H9 (cell line): ENCODE data around the gene NPIPB6. TPM values are rescaled to one million over a fixed set of nuclear protein-coding genes. Genes with fewer than 3 reads are reported as not detected.

ENCODE experiments used
- DNase-seq: peaks from one replicate; pipeline ENCODE4 v3.0.0-alpha.2; 2017
- H2AFZ ChIP-seq: one replicate; pipeline ENCODE4 v1.6.1; 2013; ENCODE audit warnings: mild to moderate bottlenecking, low read length, control low read depth, moderate library complexity
- H2AK5ac ChIP-seq: 2 replicates; pipeline ENCODE4 v1.6.1; 2013; ENCODE audit warnings: low read length, control low read depth, mixed read lengths; ENCODE audit not compliant: insufficient read length
- H2BK120ac ChIP-seq: one replicate; pipeline ENCODE4 v1.6.1; 2013; ENCODE audit warnings: low read depth, mild to moderate bottlenecking, low read length, control low read depth, inconsistent platforms; ENCODE audit not compliant: poor library complexity, severe bottlenecking
- H2BK12ac ChIP-seq: 2 replicates; pipeline ENCODE4 v1.6.1; 2013; ENCODE audit warnings: low read length, control low read depth, mixed read lengths, low read depth; ENCODE audit not compliant: insufficient read length
- H2BK15ac ChIP-seq: 2 replicates; pipeline ENCODE4 v1.6.1; 2013; ENCODE audit warnings: low read depth, low read length, control low read depth
- H2BK20ac ChIP-seq: one replicate; pipeline ENCODE4 v1.6.1; 2013; ENCODE audit warnings: low read depth, mild to moderate bottlenecking, low read length, control low read depth, inconsistent platforms; ENCODE audit not compliant: poor library complexity, severe bottlenecking
- H2BK5ac ChIP-seq: 2 replicates; pipeline ENCODE4 v1.6.1; 2013; ENCODE audit warnings: low read length, control low read depth, mixed read lengths; ENCODE audit not compliant: insufficient read length
- H3K14ac ChIP-seq: 2 replicates; pipeline ENCODE4 v1.6.1; 2013; ENCODE audit warnings: low read length, control low read depth; ENCODE audit not compliant: insufficient read depth
- H3K18ac ChIP-seq: 2 replicates; pipeline ENCODE4 v1.6.1; 2013; ENCODE audit warnings: low read depth, mild to moderate bottlenecking, mixed read lengths, low read length, control low read depth; ENCODE audit not compliant: insufficient read length
- H3K23ac ChIP-seq: 2 replicates; pipeline ENCODE4 v1.6.1; 2013; ENCODE audit warnings: low read length, control low read depth, mixed read lengths, low read depth; ENCODE audit not compliant: insufficient read length
- H3K23me2 ChIP-seq: 2 replicates; pipeline ENCODE4 v1.6.1; 2013; ENCODE audit warnings: low read depth, mild to moderate bottlenecking, mixed read lengths, low read length, control low read depth; ENCODE audit not compliant: insufficient read length, poor library complexity, severe bottlenecking
- H3K27ac ChIP-seq: 2 replicates; pipeline ENCODE4 v1.5.1; 2013; ENCODE audit warnings: low read length, control low read depth, mixed read lengths, low read depth; ENCODE audit not compliant: insufficient read length
- H3K27me3 ChIP-seq: 2 replicates; pipeline ENCODE4 v1.6.1; 2013; ENCODE audit warnings: low read length, control low read depth, inconsistent platforms; ENCODE audit not compliant: insufficient read depth
- H3K4ac ChIP-seq: 2 replicates; pipeline ENCODE4 v1.6.1; 2013; ENCODE audit warnings: low read depth, mild to moderate bottlenecking, control low read depth, inconsistent platforms, low read length, moderate library complexity
- H3K4me1 ChIP-seq: 2 replicates; pipeline ENCODE4 v1.6.1; 2013; ENCODE audit warnings: low read length, control low read depth, inconsistent platforms; ENCODE audit not compliant: insufficient read depth
- H3K4me2 ChIP-seq: 2 replicates; pipeline ENCODE4 v1.6.1; 2013; ENCODE audit warnings: low read length, control low read depth, mixed read lengths; ENCODE audit not compliant: insufficient read length, insufficient read depth
- H3K56ac ChIP-seq: 2 replicates; pipeline ENCODE4 v1.6.1; 2013; ENCODE audit warnings: low read depth, mild to moderate bottlenecking, mixed read lengths, low read length, control low read depth; ENCODE audit not compliant: insufficient read length
- H3K79me1 ChIP-seq: 2 replicates; pipeline ENCODE4 v1.6.1; 2013; ENCODE audit warnings: low read depth, mild to moderate bottlenecking, moderate library complexity, low read length, control low read depth, inconsistent platforms; ENCODE audit not compliant: insufficient read depth, poor library complexity, severe bottlenecking
- H3K79me2 ChIP-seq: 2 replicates; pipeline ENCODE4 v1.6.1; 2013; ENCODE audit warnings: low read length, control low read depth, inconsistent platforms; ENCODE audit not compliant: insufficient read depth
- H3K9ac ChIP-seq: 2 replicates; pipeline ENCODE4 v1.6.1; 2013; ENCODE audit warnings: low read length, control low read depth, mixed read lengths; ENCODE audit not compliant: insufficient read length; ENCODE audit errors: extremely low read depth
- H3K9me3 ChIP-seq: one replicate; pipeline ENCODE4 v1.6.1; 2013; ENCODE audit warnings: low read depth, low read length, inconsistent platforms; ENCODE audit not compliant: control insufficient read depth
- H3T11ph ChIP-seq: one replicate; pipeline ENCODE4 v1.6.1; 2013; ENCODE audit warnings: mild to moderate bottlenecking, low read length, control low read depth, inconsistent platforms
- H4K20me1 ChIP-seq: one replicate; pipeline ENCODE4 v1.6.1; 2013; ENCODE audit not compliant: control insufficient read depth, insufficient read length, insufficient read depth
- H4K5ac ChIP-seq: 2 replicates; pipeline ENCODE4 v1.6.1; 2013; ENCODE audit warnings: low read depth, mild to moderate bottlenecking, mixed read lengths, low read length, control low read depth; ENCODE audit not compliant: insufficient read length
- H4K8ac ChIP-seq: replicated peaks from 2 replicates; pipeline ENCODE4 v1.6.1; 2013; ENCODE audit warnings: low read length, control low read depth, mixed read lengths, low read depth; ENCODE audit not compliant: insufficient read length
- H4K91ac ChIP-seq: 2 replicates; pipeline ENCODE4 v1.6.1; 2013; ENCODE audit warnings: low read depth, mild to moderate bottlenecking, moderate library complexity, mixed read lengths, low read length, control low read depth; ENCODE audit not compliant: insufficient read length
- H3K27ac Mint-ChIP-seq, 3 experiments: 2 replicates in 2 of 3; 3 replicates in 1 of 3; pipeline ENCODE4 v1.8.0; 2020 to 2021; ENCODE audit warnings: mixed read lengths in 3 of 3, mild to moderate bottlenecking in 1 of 3, moderate library complexity in 1 of 3
- H3K27me3 Mint-ChIP-seq: 2 replicates; pipeline ENCODE4 v1.8.0; 2021; ENCODE audit warnings: low read depth, mild to moderate bottlenecking, moderate library complexity, mixed read lengths
- H3K36me3 Mint-ChIP-seq, 3 experiments: 2 replicates in 2 of 3; 3 replicates in 1 of 3; pipeline ENCODE4 v1.8.0; 2020 to 2021; ENCODE audit warnings: low read depth in 3 of 3, mixed read lengths in 3 of 3; ENCODE audit not compliant: insufficient read depth in 1 of 3
- H3K4me1 Mint-ChIP-seq, 2 experiments: 2 replicates each; pipeline ENCODE4 v1.8.0; 2020; ENCODE audit warnings: mixed read lengths in 2 of 2
- H3K4me3 Mint-ChIP-seq, 2 experiments: 2 replicates in 1 of 2; 3 replicates in 1 of 2; pipeline ENCODE4 v1.8.0; 2020 to 2021; ENCODE audit warnings: mild to moderate bottlenecking in 2 of 2, mixed read lengths in 2 of 2, moderate library complexity in 1 of 2
- H3K9me3 Mint-ChIP-seq, 2 experiments: 2 replicates in 1 of 2; 3 replicates in 1 of 2; pipeline ENCODE4 v1.8.0; 2020; ENCODE audit warnings: mild to moderate bottlenecking in 2 of 2, mixed read lengths in 2 of 2, moderate library complexity in 1 of 2
- WGBS: extraction: QIAGEN DNeasy Blood & Tissue Kit; methylation state at CpG from one replicate; pipeline ENCODE4 v1.1.7; 2013; ENCODE audit warnings: missing lambda C conversion rate, low lambda C conversion rate, mixed read lengths; ENCODE audit not compliant: insufficient read length; ENCODE audit errors: extremely low coverage; 5-methylcytosine and 5-hydroxymethylcytosine counted together
- total RNA-seq: library from RNA; stranded (reverse); gene quantifications from 2 replicates; pipeline ENCODE4 v1.2.1, GENCODE V29; 2021
- TF ChIP-seq, protein P1 (sequence below): fragments of 200-600 bp; sonication (generic); conservative IDR thresholded peaks from 3 replicates; pipeline ENCODE4 v1.8.0; 2021; ENCODE audit warnings: antibody characterized with exemption, mild to moderate bottlenecking

NPIPB6 gene
- total RNA-seq, 1 experiment from 2014 or later = 5.2 TPM

DNA sequence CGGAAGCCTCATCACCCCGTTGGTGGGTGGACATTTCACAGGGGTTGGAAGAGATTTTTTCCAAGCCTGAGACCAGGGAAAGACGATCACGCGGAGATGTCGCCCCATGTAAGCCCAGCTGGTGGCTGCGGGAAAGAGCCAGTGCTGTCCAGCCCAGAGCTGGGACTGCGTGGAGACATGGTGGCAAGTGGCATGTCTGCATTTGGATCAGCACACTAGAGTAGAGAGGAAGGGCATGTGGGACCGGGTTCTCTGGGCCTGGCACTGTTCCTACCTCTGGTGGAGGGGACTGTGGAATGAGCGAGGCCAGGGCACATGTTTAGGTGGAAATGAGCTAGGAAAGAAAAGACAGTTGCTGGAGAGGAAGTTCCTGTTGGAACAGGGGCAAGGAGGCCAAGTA, 51.0 kb downstream of the NPIPB6 start:
- Histone ChIP-seq H3K27me3 (no peaks in the 10 kb centered on the region), H3K23me2 (no peaks in the 10 kb centered on the region), H3K18ac (no peak overlapping the region), H3T11ph (no peak overlapping the region), H2BK20ac (no peak overlapping the region), H3K56ac (no peak overlapping the region), H3K27ac (no peak overlapping the region), H4K20me1 (peaks cover 6% of the 10 kb centered on the region), H3K4me1 (no peaks in the 10 kb centered on the region; the same call in 1 of the 2 replicates), H3K79me1 (no peaks in the 10 kb centered on the region), H3K14ac (no peak overlapping the region), H3K4me2 (no peak overlapping the region), H4K8ac (no peak overlapping the region), H4K91ac (no peak overlapping the region), H3K79me2 (peaks cover 2% of the 10 kb centered on the region; the same call in 1 of the 2 replicates), H2BK12ac (no peak overlapping the region), H2BK15ac (no peak overlapping the region), H2BK5ac (no peak overlapping the region), H3K4ac (no peak overlapping the region), H3K9ac (no peak overlapping the region), H2AFZ (no peak overlapping the region), H3K23ac (no peak overlapping the region), H4K5ac (no peak overlapping the region), H2AK5ac (no peak overlapping the region), H3K9me3 (no peaks in the 10 kb centered on the region), H2BK120ac (no peak overlapping the region)
- WGBS = no CpG with 5 or more reads among the region's 10 CpGs
- DNase-seq = no peak
- H3K27ac Mint-ChIP-seq = peak overlapping the region in 2 of 3 experiments; percentile 39 to 93; a peak in 3 of 7 replicates
- H3K27me3 Mint-ChIP-seq = no peaks in the 10 kb centered on the region
- TF ChIP-seq, protein P1, sequence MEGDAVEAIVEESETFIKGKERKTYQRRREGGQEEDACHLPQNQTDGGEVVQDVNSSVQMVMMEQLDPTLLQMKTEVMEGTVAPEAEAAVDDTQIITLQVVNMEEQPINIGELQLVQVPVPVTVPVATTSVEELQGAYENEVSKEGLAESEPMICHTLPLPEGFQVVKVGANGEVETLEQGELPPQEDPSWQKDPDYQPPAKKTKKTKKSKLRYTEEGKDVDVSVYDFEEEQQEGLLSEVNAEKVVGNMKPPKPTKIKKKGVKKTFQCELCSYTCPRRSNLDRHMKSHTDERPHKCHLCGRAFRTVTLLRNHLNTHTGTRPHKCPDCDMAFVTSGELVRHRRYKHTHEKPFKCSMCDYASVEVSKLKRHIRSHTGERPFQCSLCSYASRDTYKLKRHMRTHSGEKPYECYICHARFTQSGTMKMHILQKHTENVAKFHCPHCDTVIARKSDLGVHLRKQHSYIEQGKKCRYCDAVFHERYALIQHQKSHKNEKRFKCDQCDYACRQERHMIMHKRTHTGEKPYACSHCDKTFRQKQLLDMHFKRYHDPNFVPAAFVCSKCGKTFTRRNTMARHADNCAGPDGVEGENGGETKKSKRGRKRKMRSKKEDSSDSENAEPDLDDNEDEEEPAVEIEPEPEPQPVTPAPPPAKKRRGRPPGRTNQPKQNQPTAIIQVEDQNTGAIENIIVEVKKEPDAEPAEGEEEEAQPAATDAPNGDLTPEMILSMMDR = no peak
- peaks cover 23 to 39% (median 27%) of the 10 kb centered on the region in 3 experiments for H3K36me3 Mint-ChIP-seq
- peaks cover 0 to 5% of the 10 kb centered on the region in 2 experiments; a peak in 1 of 5 replicates for H3K9me3 Mint-ChIP-seq
- no peak overlapping the region; a peak in 1 of 5 replicates for H3K4me3 Mint-ChIP-seq
- peaks cover 4% of the 10 kb centered on the region in 2 experiments; a peak in 2 of 4 replicates for H3K4me1 Mint-ChIP-seq
